HG02798 (cell line): ENCODE data around the gene RABEPK.
"Not testable (repeated sequence)": the region's sequence is repeated elsewhere in the genome, so short reads cannot be mapped to it uniquely, and the experiment has no call there.

ENCODE experiments used
- ATAC-seq: cut with Tn5 transposase; IDR thresholded peaks from one replicate; pipeline ENCODE4 v1.9.1; 2021; ENCODE audit warnings: mild to moderate bottlenecking; ENCODE audit not compliant: unreplicated experiment, poor library complexity

Gene RABEPK, protein sequence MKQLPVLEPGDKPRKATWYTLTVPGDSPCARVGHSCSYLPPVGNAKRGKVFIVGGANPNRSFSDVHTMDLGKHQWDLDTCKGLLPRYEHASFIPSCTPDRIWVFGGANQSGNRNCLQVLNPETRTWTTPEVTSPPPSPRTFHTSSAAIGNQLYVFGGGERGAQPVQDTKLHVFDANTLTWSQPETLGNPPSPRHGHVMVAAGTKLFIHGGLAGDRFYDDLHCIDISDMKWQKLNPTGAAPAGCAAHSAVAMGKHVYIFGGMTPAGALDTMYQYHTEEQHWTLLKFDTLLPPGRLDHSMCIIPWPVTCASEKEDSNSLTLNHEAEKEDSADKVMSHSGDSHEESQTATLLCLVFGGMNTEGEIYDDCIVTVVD

DNA sequence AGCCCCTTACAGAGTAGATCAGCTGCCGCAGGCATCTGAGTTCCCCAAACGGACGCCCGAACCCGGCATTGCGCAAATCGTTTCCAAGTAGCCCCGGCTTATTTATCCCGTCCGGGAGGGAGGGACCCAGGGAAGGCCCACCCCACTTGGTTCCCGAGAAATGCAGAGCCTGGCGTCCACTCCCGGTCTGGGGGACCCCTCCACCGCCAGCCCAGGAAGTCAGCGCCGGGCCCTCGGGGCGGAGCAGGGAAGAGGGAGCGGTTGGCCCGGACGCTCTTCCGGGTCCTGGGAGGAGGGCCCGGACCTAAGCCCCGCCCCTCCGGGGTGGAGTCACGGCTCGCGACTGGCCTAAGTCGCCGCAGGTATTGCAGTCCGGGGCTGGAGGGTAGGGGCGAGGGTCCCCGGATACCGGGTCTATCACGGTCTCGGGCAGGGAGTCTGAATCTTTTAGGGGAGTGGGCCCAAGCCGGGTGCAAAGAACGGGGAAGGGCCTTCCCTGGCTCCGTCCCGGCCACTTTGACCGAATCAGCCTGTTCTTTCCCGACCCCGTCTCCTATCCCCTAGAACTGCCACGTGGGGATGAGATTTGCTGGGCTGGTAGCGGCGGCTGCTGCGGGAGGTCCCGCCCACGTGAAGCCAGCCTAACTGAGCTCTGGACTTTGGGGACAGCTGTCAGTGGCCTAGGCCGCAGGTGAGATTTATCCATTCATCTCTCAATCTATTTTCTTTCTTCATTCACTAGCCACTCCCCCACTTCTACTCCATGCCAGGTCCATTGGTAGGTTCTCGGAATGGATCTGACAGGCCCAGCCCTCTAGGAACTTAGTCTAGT, at the start of gene RABEPK:
Gene RABEPK (plus strand): TSS at position 327 of the 832 bp plus-strand sequence. CDS start 2,472 bp downstream, outside the sequence.
- peak; percentile 99 for ATAC-seq

- ATAC-seq = no peak
Measured at GRCh38 chr9:125151730-125152129, 48.6 kb upstream of the RABEPK start.

DNA sequence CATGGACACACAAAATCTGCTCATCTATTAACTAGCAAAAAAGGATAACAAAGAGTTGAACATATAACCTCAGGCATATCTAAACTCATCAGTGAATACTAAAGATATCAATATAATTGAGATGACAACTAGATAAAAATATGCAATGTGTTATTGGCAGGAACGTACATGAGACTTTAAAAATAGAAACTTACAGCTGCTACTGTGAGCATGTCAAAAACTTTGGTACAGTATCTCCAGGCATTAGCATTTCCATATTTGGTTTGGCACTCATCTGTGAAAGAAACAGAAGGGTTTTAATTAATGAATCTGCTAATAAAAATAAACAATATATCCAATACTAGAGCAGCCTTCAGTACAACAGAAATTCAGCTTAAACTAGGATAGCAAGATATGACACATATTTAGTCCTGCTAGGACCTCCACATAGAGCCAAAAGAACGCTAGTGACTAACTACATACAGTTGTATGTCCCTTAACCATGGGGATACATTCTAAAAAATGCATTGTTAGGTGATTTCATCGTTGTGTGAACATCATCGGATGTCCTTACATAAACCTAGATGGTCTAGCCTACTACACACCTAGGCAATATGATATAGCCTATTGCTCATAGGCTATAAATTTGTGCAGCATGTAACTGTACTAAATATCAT, 46.5 kb upstream of the RABEPK start:
- ATAC-seq = no peak

DNA sequence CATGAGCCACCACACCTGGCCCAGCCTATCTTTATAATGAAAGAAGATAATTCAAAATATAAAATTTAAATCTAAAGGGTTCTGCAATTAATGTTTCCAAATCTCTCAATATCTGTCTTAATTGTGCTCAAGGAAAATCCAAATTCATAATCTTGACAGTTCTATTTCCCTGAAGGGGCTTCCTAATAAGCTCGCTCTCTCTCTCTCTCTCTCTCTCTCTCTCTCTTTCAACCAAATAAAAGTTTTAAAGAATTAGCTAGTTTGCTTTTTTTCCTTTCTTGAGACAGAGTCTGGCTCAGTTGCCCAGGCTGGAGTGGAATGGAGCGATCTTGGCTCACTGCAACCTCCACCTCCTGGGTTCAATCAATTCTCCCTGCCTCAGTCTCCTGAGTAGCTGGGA, 43.8 kb upstream of the RABEPK start:
- no peak for ATAC-seq

DNA sequence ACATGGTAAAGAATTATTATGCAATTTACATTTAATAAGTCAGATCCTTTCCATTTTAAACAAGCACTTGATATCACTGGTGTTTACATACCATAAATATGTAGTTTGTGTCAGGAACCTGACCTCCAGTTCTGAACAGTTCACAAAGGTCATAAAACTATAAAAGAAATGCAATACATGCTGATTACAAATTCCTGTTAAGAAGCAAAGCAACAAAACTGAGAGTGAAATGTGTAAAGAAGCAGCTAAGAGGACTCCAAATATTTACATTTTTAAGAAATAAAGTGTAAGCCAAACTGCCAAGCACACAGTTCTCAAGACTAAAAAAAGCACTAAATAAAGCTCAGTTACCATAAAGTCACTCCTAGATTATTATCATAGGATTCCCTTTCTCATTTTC, 39.6 kb upstream of the RABEPK start:
- no peak for ATAC-seq

DNA sequence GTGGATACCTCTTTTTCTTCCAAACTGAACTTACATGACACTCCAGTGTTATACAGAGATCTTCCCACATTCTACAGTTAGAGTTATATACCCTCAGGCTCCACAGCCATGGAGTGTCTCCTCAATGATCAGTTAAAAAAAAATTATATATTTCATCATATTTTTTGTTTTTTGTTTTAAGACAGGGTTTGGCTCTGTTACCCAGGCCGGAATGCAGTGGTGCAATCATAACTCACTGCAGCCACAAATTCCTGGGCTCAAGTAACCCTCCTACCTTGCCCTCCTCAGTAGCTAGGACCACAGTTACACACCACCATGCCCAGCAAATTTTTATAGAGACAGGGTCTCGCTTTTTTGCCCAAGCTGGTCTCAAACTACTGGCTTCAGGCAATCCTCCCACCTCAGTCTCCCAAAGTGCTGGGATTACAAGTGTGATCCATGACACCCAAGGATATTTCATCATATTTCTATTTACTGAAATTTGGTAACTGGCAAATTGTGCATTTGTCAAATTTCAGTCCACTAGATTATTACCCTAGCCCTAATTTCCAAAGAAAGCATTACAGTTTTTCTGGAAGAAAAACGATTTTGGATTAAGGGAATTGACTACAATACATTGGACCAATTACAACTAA, 38.9 kb upstream of the RABEPK start:
- no peak for ATAC-seq

DNA sequence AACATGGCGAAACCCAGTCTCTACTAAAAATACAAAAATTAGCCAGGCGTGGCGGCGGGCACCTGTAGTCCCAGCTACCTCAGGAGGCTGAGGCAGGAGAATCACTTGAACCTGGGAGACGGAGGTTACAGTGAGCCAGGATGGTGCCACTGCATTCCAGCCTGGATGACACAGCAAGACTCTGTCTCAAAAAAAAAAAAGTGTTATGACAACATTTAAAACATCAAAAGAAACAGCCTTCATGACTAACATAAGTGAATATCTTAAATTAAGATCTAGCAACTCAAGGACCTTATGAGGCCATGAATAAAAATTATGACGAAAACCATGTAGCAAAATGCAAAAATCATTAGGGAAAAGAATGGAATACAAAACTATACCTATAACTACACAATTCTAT, 37.5 kb upstream of the RABEPK start:
- ATAC-seq = not testable (repeated sequence)

DNA sequence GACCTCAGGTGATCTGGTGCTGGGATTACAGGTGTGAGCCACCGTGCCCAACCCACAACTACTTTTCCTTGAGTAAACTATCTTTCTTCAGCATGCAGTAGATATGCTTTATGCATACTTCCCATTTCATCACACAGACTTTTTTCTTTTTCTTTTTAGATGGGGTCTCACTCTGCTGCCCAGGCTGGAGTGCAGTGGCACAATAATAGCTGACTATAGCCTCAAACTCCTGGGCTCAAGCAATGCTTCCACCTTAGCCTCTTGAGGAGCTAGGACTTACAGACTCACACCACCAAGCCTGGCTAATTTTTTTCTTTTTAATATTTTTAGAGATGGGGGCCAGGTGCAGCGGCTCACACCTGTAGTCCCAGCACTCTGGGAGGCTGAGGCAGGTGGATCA, 33.6 kb upstream of the RABEPK start:
- ATAC-seq = no peak

- ATAC-seq = no peak
Measured at GRCh38 chr9:125169895-125170294, 30.4 kb upstream of the RABEPK start.

DNA sequence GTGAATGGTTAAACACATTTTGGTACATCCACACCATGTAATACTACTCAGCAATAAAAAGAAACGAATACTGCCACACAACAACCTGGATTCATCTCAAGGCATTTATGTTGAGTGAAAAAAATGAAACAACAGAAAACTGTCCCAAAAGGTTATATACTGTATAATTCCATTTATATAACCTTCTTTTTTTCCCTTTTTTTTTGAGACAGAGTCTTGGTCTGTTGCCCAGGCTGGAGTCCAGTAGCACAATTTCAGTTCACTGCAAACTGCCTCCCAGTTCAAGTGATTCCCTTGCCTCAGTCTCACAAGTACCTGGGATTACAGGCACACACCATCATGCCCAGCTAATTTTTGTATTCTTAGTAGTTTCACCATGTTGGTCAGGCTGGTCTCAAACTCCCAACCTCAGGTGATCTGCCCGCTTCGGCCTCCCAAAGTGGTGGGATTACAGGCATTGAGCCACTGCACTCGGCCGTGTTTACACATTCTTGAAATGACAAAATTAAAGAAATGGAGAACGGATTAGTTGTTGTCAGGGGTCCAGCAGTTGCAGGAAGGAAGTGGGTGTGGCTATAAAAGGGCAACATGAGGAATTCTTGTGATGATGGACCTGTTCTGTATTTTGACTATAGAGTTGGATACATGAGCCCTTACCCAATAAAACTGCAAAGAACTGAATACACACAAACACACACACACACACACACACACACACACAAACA, 28.1 kb upstream of the RABEPK start:
- no peak for ATAC-seq

DNA sequence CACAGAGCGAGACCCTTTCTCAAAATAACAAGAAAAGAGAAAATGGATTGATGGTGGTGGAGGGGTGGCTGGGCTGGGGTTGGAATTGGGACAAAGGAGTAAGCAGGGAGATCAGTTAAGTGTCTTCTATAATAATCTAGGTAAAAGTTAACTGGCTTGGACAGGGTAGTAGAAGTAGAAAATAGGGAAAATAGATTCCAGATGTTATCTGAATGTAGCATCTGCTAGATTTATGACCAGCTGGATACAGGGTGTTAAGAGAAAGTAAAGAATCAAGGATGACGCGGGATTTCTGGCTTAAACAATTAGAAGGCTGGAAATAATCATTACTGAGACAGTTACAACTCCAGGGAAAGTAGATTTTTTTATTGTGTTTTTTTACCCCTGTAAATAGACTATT, 23.7 kb upstream of the RABEPK start:
- no peak for ATAC-seq

- ATAC-seq = no peak
Measured at GRCh38 chr9:125177888-125178287, 22.5 kb upstream of the RABEPK start.

DNA sequence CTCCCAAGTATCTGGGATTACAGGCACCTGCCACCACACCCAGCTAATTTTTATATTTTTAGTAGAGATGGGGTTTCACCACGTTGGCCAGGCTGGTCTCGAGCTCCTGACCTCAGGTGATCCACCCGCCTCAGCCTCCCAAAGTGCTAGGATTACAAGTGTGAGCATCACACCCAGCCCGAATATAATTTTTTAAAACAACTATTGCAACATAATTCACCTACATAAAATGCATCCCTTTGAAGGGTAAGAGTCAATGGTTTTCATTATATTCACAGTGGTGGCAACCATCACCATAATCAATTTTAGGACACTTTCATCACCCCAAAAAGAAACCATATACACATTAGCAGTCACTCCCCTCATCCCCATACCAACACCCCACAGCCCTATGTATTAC, 20.6 kb upstream of the RABEPK start:
- ATAC-seq = not testable (repeated sequence)

GRCh38 chr9:125180876-125181275, 19.5 kb upstream of the RABEPK start:
- ATAC-seq = no peak

DNA sequence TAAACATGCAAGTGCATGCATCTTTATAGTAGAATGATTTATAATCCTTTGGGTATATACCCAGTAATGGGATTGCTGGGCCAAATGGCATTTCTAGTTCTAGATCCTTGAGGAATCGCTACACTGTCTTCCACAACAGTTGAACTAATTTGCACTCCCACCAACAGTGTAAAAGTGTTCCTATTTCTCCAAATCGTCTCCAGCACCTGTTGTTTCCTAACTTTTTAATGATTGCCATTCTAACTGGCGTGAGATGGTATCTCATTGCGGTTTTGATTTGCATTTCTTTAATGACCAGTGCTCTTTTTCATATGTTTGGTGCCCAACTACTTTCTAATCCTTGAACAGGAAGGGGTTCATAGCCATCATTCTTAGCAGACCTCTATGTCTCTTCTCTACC, 18.6 kb upstream of the RABEPK start:
- ATAC-seq = not testable (repeated sequence)

DNA sequence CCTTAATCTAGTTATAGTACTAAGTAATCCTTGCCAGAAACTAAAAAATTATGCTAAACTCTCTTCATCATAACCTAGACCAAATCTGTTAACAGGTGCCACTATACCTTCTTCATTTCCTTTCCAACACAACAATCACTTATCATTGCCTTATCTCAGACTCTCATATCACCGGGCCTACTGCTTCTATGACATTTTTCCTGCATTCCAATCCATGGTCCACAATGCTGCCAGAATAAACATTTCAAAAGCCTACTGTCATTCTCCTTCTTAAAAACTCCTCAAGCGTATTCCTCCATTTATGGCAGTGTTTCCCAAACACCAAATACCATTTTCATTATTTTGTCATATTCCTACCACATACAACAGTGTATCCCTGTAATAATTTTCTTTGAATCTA, 17.3 kb upstream of the RABEPK start:
- no peak for ATAC-seq

- no peak for ATAC-seq
Measured at GRCh38 chr9:125183561-125183960, 16.8 kb upstream of the RABEPK start.

GRCh38 chr9:125189011-125189360, 11.4 kb upstream of the RABEPK start:
- ATAC-seq = peak; percentile 12

DNA sequence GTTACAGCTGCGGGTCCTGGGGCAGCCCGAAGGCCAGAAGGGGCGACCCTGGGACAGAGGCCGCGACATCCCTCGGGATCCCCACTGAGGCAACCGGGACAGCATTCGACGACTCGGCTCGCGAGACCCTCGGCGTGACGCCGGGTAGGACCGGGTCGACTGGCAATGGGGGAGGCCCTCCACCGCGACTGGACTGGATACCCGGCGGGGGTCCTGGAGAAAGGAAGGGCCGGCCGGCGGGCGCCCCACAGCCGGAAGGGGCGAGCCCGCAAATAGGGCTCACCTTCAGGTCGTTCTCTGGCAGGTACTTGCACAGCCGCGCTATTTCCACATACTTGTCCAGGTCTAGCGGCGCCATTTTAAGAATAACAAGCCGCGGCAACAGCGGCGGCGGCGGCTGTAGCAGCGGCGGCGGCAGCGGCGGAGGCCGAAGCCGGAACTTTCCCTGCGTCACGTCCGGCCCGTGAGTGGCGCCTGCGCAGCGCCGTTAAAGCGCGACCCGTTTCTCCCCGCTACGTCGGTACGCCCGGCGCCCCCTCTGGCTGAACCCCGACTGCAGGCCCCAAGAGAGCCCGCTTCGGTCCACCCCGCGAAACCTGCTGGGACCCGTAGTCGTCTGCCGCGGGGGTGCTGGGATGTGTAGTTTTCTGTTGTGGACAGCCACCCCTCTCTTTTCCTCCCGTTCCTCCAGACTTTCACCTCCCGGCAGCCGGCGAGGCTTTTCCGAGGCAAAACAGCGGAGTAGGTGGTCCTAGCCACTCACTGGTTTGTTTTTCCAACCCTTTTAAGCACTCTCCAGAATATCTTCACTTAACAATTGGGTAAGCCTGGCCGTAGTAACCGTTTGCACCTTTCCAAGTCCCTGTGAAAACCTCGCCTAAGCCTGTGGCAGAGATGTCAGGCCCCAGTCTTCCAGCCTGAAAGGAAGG, 10.7 kb upstream of the RABEPK start, which contains the start of gene PPP6C:
Gene PPP6C (minus strand): TSS at position 443 of the 929 bp plus-strand sequence. CDS start 85 bp downstream, at position 358.
- peak; percentile 98 for ATAC-seq
